Measurements from ENCODE around the gene SNTG2. TPM values are rescaled to one million over a fixed set of nuclear protein-coding genes. Genes with fewer than 3 reads are reported as not detected.

SNTG2 gene
- total RNA-seq, 4 donors from 2014 or later = 9.0 to 44.6 (median 30.8) TPM

DNA sequence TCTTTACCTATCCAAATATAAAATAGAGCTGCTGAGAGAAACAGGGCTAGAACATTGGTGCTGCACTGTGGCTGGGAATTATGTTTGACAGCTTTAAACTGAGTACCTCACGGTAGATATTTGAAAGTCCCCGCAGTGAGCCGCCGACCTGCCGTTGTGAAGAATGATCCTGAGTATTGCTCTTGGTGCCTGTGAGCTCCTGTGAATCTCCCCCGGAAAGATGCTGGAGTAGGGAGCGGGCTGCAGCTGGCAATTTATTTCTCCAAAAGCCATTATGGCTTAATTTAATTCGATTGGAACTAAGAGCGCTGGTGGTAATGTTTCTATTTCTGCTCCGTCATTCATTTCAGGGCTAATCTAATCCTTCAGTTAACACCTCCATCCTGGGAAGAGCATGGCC is 333.2 kb downstream of the SNTG2 start:
- peaks cover 0 to 13% (median 0%) of the 10 kb centered on the region in 4 donors for H3K4me1 ChIP-seq
- no peak for TF ChIP-seq POLR2A (IDR thresholded peaks at IDR 0.05)
- no peak for TF ChIP-seq EP300 (IDR thresholded peaks at IDR 0.05)
- TF ChIP-seq, protein P1, sequence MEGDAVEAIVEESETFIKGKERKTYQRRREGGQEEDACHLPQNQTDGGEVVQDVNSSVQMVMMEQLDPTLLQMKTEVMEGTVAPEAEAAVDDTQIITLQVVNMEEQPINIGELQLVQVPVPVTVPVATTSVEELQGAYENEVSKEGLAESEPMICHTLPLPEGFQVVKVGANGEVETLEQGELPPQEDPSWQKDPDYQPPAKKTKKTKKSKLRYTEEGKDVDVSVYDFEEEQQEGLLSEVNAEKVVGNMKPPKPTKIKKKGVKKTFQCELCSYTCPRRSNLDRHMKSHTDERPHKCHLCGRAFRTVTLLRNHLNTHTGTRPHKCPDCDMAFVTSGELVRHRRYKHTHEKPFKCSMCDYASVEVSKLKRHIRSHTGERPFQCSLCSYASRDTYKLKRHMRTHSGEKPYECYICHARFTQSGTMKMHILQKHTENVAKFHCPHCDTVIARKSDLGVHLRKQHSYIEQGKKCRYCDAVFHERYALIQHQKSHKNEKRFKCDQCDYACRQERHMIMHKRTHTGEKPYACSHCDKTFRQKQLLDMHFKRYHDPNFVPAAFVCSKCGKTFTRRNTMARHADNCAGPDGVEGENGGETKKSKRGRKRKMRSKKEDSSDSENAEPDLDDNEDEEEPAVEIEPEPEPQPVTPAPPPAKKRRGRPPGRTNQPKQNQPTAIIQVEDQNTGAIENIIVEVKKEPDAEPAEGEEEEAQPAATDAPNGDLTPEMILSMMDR (IDR thresholded peaks at IDR 0.05) = no peak
- no peaks in the 10 kb centered on the region for H3K36me3 ChIP-seq
- DNase-seq (ENCODE audit: low spot score in 2 of 2) = no peak
- H3K27me3 ChIP-seq = no peaks in the 10 kb centered on the region
- H3K9me3 ChIP-seq = no peaks in the 10 kb centered on the region
- H3K27ac ChIP-seq = no peak overlapping the region
- no peak overlapping the region for H3K4me3 ChIP-seq
- WGBS, 2 donors = 79 to 90% methylated on average over 10 of the region's 10 CpGs

DNA sequence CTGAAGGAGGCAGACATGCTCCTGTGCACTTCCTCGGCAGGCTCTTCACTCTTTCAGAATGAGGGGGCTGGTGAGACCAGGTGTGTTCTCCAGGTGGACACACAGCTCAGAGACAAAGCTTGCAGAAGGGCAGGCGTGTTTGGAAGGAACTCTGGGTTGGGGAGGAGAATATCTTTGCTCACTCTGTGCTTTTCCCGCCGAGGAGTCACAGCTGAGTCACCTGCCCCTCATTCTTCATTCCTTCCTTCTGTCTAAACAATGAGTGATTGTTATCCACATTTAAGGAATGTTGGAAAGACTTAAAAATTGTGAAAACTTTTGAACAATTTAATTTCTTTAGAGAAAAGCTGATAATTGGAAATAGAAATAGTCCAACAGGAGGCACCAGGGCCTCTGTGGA is 336.3 kb downstream of the SNTG2 start:
- peaks cover 0 to 9% (median 0%) of the 10 kb centered on the region in 4 donors for H3K4me1 ChIP-seq
- no peak overlapping the region for H3K4me3 ChIP-seq
- no peaks in the 10 kb centered on the region for H3K9me3 ChIP-seq
- whole genome bisulfite sequencing, 2 donors = 63 to 75% methylated on average over 4 of the region's 4 CpGs
- H3K27me3 ChIP-seq = no peaks in the 10 kb centered on the region
- no peak for TF ChIP-seq POLR2A (IDR thresholded peaks at IDR 0.05)
- TF ChIP-seq, protein P1 (IDR thresholded peaks at IDR 0.05) = no peak
- no peak for TF ChIP-seq EP300 (IDR thresholded peaks at IDR 0.05)
- DNase-seq (ENCODE audit: low spot score in 2 of 2) = no peak
- H3K36me3 ChIP-seq = no peaks in the 10 kb centered on the region
- H3K27ac ChIP-seq = no peak overlapping the region

DNA sequence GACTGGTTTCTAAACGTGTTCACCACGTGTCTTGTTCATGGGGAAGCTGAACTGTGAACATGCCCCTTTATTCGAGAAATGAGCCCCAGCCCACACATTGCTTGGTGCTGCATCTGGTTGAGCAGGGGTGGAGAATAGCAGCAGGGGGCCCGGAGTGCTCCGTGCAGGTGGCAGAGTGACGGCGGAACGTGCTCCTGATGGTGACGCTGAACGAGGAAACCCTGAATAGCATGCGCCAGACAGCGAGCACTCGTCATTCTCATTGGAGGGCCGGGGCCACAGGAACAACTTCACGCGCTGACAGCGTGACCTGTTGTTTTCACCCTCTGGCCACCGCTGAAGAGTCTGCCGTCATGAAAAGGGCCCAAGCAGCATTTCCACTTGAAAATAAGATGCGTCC is 336.8 kb downstream of the SNTG2 start:
- Histone ChIP-seq H3K36me3 (no peaks in the 10 kb centered on the region), H3K27ac (no peak overlapping the region), H3K27me3 (no peaks in the 10 kb centered on the region), H3K4me1 (peaks cover 0 to 4% (median 0%) of the 10 kb centered on the region in 4 donors), H3K4me3 (no peak overlapping the region), H3K9me3 (peaks cover 0 to 5% (median 0%) of the 10 kb centered on the region in 4 donors)
- WGBS, 2 donors = 89 to 90% methylated on average over 20 of the region's 20 CpGs
- TF ChIP-seq EP300 (IDR thresholded peaks at IDR 0.05) (no peak), POLR2A (IDR thresholded peaks at IDR 0.05) (no peak)
- TF ChIP-seq, protein P1 (IDR thresholded peaks at IDR 0.05) = no peak
- no peak for DNase-seq (ENCODE audit: low spot score in 2 of 2)

DNA sequence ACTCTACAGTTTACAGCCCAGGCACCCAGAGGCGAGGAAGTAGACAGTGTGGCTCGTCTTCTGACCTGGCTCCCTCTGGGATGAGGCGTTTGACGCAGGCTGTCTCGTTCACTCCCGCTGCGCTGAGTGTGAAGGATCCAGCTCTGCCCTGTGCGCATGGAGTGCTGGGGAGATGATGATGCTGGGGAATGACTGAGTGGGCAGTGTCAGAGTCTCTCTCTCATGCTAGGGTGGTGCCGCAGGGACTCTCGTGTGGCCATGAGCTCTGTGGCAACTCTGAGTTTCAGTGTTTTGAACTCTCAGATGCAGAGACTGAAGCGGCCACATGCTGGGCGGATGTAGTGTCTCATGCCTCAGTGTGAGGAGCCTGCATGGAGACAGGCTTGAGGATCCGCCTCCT is 344.3 kb downstream of the SNTG2 start:
- TF ChIP-seq, protein P1 (IDR thresholded peaks at IDR 0.05) = no peak
- TF ChIP-seq EP300 (IDR thresholded peaks at IDR 0.05) = no peak
- TF ChIP-seq POLR2A (IDR thresholded peaks at IDR 0.05) = no peak
- no peak for DNase-seq (ENCODE audit: low spot score in 2 of 2)
- 91 to 94% methylated on average over 13 of the region's 13 CpGs for WGBS, 2 donors
- no peaks in the 10 kb centered on the region for H3K27me3 ChIP-seq
- no peaks in the 10 kb centered on the region for H3K36me3 ChIP-seq
- no peak overlapping the region for H3K4me3 ChIP-seq
- H3K9me3 ChIP-seq = peaks cover 0 to 9% (median 0%) of the 10 kb centered on the region in 4 donors
- no peak overlapping the region for H3K27ac ChIP-seq
- H3K4me1 ChIP-seq = no peaks in the 10 kb centered on the region

DNA sequence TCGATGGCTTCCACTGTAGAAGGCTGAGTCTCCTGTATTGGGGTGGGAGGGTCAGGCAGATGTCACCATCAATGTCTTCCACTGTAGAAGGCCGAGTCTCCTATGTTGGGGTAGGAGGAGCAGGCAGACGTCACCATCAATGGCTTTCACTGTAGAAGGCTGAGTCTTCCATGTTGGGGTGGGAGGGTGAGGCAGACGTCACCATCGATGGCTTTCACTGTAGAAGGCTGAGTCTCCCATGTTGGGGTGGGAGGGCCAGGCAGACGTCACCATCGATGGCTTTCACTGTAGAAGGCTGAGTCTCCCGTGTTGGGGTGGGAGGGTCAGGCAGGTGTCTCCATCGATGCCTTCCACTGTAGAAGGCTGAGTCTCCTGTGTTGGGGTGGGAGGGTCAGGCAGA is 345.1 kb downstream of the SNTG2 start:
- peaks cover 0 to 9% (median 0%) of the 10 kb centered on the region in 4 donors for H3K9me3 ChIP-seq
- no peak for TF ChIP-seq EP300 (IDR thresholded peaks at IDR 0.05)
- no peak for TF ChIP-seq POLR2A (IDR thresholded peaks at IDR 0.05)
- TF ChIP-seq, protein P1 (IDR thresholded peaks at IDR 0.05) = no peak
- WGBS, 2 donors = 86 to 87% methylated on average over 8 to 9 of the region's 9 CpGs

More for the DNA sequence above, 345.1 kb downstream of the SNTG2 start:
- H3K4me3 ChIP-seq = no peak overlapping the region
- H3K36me3 ChIP-seq = no peaks in the 10 kb centered on the region
- H3K27me3 ChIP-seq = no peaks in the 10 kb centered on the region
- no peaks in the 10 kb centered on the region for H3K4me1 ChIP-seq
- no peak overlapping the region for H3K27ac ChIP-seq
- DNase-seq (ENCODE audit: low spot score in 2 of 2) = no peak

All from tibial nerve (tissue), 4 donors.